HepG2 (cell line): ENCODE measurements around the gene HSPB7. TPM values are rescaled to one million over a fixed set of nuclear protein-coding genes. Genes with fewer than 3 reads are reported as not detected.

Experiments
- DRAP1 ChIP-seq: IDR thresholded peaks from 2 replicates; pipeline ENCODE4 v1.6.1; 2016; ENCODE audit warnings: missing genetic modification reagents, missing compliant biosample characterization
- ELK4 ChIP-seq: sonication (generic); formaldehyde crosslinking; IDR thresholded peaks from 2 replicates; pipeline ENCODE4 v1.9.0; 2021; ENCODE audit warnings: missing genetic modification reagents, borderline replicate concordance
- GATAD1 ChIP-seq: IDR thresholded peaks from 2 replicates; pipeline ENCODE4 v1.6.1; 2016; ENCODE audit warnings: missing genetic modification reagents, missing compliant biosample characterization
- IKZF1 ChIP-seq: fragments of 450-650 bp; IDR thresholded peaks from 2 replicates; pipeline ENCODE4 v1.7.1; 2016
- MED8 ChIP-seq: sonication (generic); formaldehyde crosslinking; IDR thresholded peaks from 2 replicates; pipeline ENCODE4 v1.8.1; 2023; ENCODE audit warnings: mild to moderate bottlenecking, missing genetic modification reagents; ENCODE audit not compliant: insufficient replicate concordance
- REPIN1 ChIP-seq: sonication (generic); formaldehyde crosslinking; IDR thresholded peaks from 2 replicates; pipeline ENCODE4 v1.8.0; 2022; ENCODE audit warnings: missing genetic modification reagents, low read depth, mild to moderate bottlenecking, borderline replicate concordance
- TFDP1 ChIP-seq: IDR thresholded peaks from 2 replicates; pipeline ENCODE4 v1.6.1; 2016; ENCODE audit warnings: missing compliant biosample characterization, missing genetic modification reagents, borderline replicate concordance
- THRA ChIP-seq: sonication (generic); formaldehyde crosslinking; IDR thresholded peaks from 2 replicates; pipeline ENCODE4 v1.4.0; 2020; ENCODE audit warnings: missing genetic modification reagents, borderline replicate concordance
- ZNF142 ChIP-seq: sonication (generic); formaldehyde crosslinking; IDR thresholded peaks from 2 replicates; pipeline ENCODE4 v1.4.0; 2020; ENCODE audit warnings: missing genetic modification reagents
- ZNF331 ChIP-seq: sonication (generic); formaldehyde crosslinking; IDR thresholded peaks from 2 replicates; pipeline ENCODE4 v1.4.0; 2020; ENCODE audit warnings: missing genetic modification reagents
- ZNF569 ChIP-seq: sonication (generic); formaldehyde crosslinking; IDR thresholded peaks from 2 replicates; pipeline ENCODE4 v1.5.0; 2020; ENCODE audit warnings: mild to moderate bottlenecking, missing genetic modification reagents, moderate library complexity, borderline replicate concordance
- ZNF614 ChIP-seq: IDR thresholded peaks from 2 replicates; pipeline ENCODE4 v1.6.1; 2018; ENCODE audit warnings: missing biosample characterization, missing genetic modification reagents, inconsistent platforms, borderline replicate concordance
- polyA plus RNA-seq, 8 experiments: library from polyadenylated mRNA; depleted of rRNA in 3 of 8; stranded (reverse) in 7 of 8; unstranded in 1 of 8; fragments of >200 nt; fragmentation: Illumina TruSeq in 4 of 8; extraction: Trizol in 4 of 8; gene quantifications; 2 replicates each; pipeline versions ENCODE4 v1.2.1 to v1.2.3, GENCODE V29; 2011 to 2016; ENCODE audit warnings: low read depth in 4 of 8, missing spikeins in 1 of 8, mixed read lengths in 1 of 8; ENCODE audit not compliant: insufficient read depth in 1 of 8
- total RNA-seq, 5 experiments: library from RNA; depleted of rRNA; stranded (reverse); fragments of >200 nt; fragmentation: Illumina TruSeq; extraction: Trizol; gene quantifications; 2 replicates each; pipeline ENCODE4 v1.2.3, GENCODE V29; 2016; ENCODE audit warnings: low read depth in 1 of 5
- TF ChIP-seq, protein P1 (sequence below): sonication (generic); formaldehyde crosslinking; IDR thresholded peaks from 2 replicates; pipeline ENCODE4 v1.4.0; 2020; ENCODE audit warnings: missing genetic modification reagents

The HSPB7 gene
- total and polyA plus RNA-seq, 2 of the 13 experiments (the other 11 are each of a cell fraction or from before 2014, with no cell fraction given), result 0.20 TPM; not detected in 1

GRCh38 chr1:15975805-15976680, 41.8 kb downstream of the HSPB7 start, which contains the start of gene ZBTB17 (continued):
- TF ChIP-seq ZNF142 (CRISPR knock-in tag), result no peak
- TF ChIP-seq THRA (CRISPR knock-in tag), result 0 out of 2 replicates have a peak, but pooled peaks have one; percentile 49
- TF ChIP-seq ZNF614 (CRISPR knock-in tag), result peak; percentile 49; the same call in 1 of the 2 replicates
- TF ChIP-seq MED8 (CRISPR knock-in tag), result no peak
- no peak for TF ChIP-seq ZNF569
- TF ChIP-seq IKZF1, result no peak
- peak; percentile 35; the same call in 1 of the 2 replicates for TF ChIP-seq TFDP1 (CRISPR knock-in tag)
- peak; percentile 34; the same call in 1 of the 2 replicates for TF ChIP-seq ZNF331
- no peak for TF ChIP-seq REPIN1
- TF ChIP-seq, protein P1, sequence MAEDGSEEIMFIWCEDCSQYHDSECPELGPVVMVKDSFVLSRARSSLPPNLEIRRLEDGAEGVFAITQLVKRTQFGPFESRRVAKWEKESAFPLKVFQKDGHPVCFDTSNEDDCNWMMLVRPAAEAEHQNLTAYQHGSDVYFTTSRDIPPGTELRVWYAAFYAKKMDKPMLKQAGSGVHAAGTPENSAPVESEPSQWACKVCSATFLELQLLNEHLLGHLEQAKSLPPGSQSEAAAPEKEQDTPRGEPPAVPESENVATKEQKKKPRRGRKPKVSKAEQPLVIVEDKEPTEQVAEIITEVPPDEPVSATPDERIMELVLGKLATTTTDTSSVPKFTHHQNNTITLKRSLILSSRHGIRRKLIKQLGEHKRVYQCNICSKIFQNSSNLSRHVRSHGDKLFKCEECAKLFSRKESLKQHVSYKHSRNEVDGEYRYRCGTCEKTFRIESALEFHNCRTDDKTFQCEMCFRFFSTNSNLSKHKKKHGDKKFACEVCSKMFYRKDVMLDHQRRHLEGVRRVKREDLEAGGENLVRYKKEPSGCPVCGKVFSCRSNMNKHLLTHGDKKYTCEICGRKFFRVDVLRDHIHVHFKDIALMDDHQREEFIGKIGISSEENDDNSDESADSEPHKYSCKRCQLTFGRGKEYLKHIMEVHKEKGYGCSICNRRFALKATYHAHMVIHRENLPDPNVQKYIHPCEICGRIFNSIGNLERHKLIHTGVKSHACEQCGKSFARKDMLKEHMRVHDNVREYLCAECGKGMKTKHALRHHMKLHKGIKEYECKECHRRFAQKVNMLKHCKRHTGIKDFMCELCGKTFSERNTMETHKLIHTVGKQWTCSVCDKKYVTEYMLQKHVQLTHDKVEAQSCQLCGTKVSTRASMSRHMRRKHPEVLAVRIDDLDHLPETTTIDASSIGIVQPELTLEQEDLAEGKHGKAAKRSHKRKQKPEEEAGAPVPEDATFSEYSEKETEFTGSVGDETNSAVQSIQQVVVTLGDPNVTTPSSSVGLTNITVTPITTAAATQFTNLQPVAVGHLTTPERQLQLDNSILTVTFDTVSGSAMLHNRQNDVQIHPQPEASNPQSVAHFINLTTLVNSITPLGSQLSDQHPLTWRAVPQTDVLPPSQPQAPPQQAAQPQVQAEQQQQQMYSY, result no peak
- TF ChIP-seq DRAP1 (CRISPR knock-in tag), result peak; percentile 36; the same call in 1 of the 2 replicates
- TF ChIP-seq ELK4 (CRISPR knock-in tag), result no peak
- TF ChIP-seq GATAD1, result peak; percentile 93
